SU-DHL-6 (cell line): Measurements from ENCODE around the gene SUGP1.

Experiments used
- CTCF ChIP-seq: fragments of 200-600 bp; sonication (generic); IDR thresholded peaks from one replicate; pipeline ENCODE4 v1.5.1; 2017; ENCODE audit warnings: antibody characterized with exemption, mild to moderate bottlenecking, low read length, moderate library complexity; ENCODE audit not compliant: insufficient read depth, poor library complexity, severe bottlenecking
- EZH2phosphoT487 ChIP-seq: fragments of 200-600 bp; sonication (generic), shearing (Covaris generic); conservative IDR thresholded peaks from 2 replicates; pipeline ENCODE4 v1.6.1; 2018; ENCODE audit warnings: mild to moderate bottlenecking, antibody characterized with exemption, low read length, moderate library complexity, mixed read lengths

GRCh38 chr19:19278315-19278714, 42.0 kb downstream of the SUGP1 start:
- no peak for TF ChIP-seq CTCF
- TF ChIP-seq EZH2phosphoT487: no peak
